Omental fat pad (tissue), 4 donors: ENCODE measurements around the gene SUN3. TPM values are rescaled to one million over a fixed set of nuclear protein-coding genes. Genes with fewer than 3 reads are reported as not detected.

ENCODE experiments used
- ATAC-seq: fragments of 150-250 bp; one replicate; pipeline ENCODE4 v1.9.1; 2016; ENCODE audit warnings: mild to moderate bottlenecking, moderate library complexity; ENCODE audit not compliant: low FRiP score
- DNase-seq: peaks from one replicate; pipeline ENCODE4 v3.0.0-alpha.2; 2019; ENCODE audit warnings: low spot score
- CTCF ChIP-seq, 3 donors: fragments of 450-650 bp; IDR thresholded peaks; one replicate each; pipeline ENCODE4 v1.5.1; 2016 to 2017; ENCODE audit warnings: antibody characterized with exemption in 3 of 3, mild to moderate bottlenecking in 3 of 3, moderate library complexity in 2 of 3
- total RNA-seq, 4 donors: library from RNA; depleted of rRNA; stranded (reverse); fragments of >200 nt; gene quantifications; one replicate each; pipeline ENCODE4 v1.1.0, GENCODE V29; 2016

The SUN3 gene
- total RNA-seq, 4 donors from 2014 or later, result not detected

- DNase-seq (no peak), ATAC-seq (no peak)
- no peak for TF ChIP-seq CTCF (IDR thresholded peaks at IDR 0.05)
Measured at GRCh38 chr7:48058990-48059389, 30.1 kb upstream of the SUN3 start.

DNA sequence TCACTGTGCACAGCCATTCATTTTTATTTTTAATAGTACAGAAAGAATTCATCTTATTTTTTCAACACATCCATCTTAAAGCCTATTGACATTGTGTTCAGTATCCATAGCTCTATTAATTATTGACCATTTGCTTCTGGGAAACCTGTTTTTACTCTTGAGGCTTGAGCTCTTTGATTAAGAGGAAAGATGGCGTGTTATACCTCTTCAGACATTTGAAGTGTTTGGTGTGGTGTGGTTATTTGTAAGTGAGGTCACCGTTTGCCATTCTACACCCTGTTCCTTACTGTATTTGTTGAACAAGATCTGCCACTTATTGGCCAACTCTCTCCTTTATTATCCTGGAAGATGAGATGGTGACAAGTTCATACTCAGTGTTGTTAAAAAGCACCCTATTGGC lies 24.8 kb upstream of the SUN3 start:
- DNase-seq (no peak), ATAC-seq (no peak)
- TF ChIP-seq CTCF (IDR thresholded peaks at IDR 0.05), result no peak

DNA sequence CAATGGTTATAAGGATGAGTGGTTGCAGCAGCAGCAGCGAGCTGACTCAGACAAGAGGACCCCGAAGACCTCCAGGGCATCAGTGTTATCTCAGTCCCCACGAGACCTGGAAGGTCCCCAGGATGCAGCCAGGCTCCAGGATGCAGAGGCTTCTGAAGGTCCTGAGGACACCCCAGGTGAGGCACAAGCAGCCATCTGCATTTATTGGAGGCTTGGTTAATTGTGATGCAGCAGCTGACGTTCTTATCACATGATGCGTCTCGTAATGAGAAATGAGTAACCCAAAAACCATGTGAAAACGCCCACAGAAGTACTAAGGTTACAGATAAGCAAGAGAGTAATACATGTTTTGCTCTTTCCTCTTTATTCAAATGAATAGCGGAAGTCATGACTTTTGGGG lies 23.8 kb upstream of the SUN3 start:
- DNase-seq (no peak), ATAC-seq (no peak)
- no peak for TF ChIP-seq CTCF (IDR thresholded peaks at IDR 0.05)

- DNase-seq (no peak), ATAC-seq (no peak)
- TF ChIP-seq CTCF (IDR thresholded peaks at IDR 0.05), result no peak
Measured at GRCh38 chr7:48049850-48050249, 20.9 kb upstream of the SUN3 start.

DNA sequence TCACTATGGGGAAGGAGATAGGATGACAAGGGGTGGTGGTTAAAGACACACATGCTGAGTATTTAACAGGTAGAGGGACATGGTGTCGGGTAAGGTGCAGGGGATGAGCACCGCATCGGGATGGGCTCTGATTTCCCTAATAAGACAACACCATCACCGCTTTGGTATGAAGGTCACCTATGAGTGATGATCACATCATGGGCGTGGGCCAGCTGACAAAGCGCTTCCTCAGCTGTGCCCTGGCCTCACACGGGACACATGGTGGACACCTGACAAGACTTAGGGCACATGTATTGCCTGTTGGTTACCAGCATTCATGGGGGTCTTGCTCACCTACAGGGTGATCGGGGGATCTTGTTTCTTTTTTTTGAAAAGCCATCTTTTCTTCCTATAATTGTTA lies 19.2 kb upstream of the SUN3 start:
- DNase-seq, result no peak
- no peak for TF ChIP-seq CTCF (IDR thresholded peaks at IDR 0.05)
- ATAC-seq, result no peak

GRCh38 chr7:48046458-48046857 lies 17.6 kb upstream of the SUN3 start:
- no peak for DNase-seq
- TF ChIP-seq CTCF (IDR thresholded peaks at IDR 0.05), result no peak
- ATAC-seq, result no peak

GRCh38 chr7:48045195-48045765 lies 16.4 kb upstream of the SUN3 start:
- no peak for ATAC-seq
- TF ChIP-seq CTCF (IDR thresholded peaks at IDR 0.05), result no peak

More at GRCh38 chr7:48045195-48045765, 16.4 kb upstream of the SUN3 start:
- DNase-seq, result no peak
